Omental fat pad (tissue), 4 donors: Measurements from ENCODE around the gene CTNND2. TPM values are rescaled to one million over a fixed set of nuclear protein-coding genes. Genes with fewer than 3 reads are reported as not detected.
"Not testable (repeated sequence)": the region's sequence is repeated elsewhere in the genome, so short reads cannot be mapped to it uniquely, and the experiment has no call there.

Experiments used
- ATAC-seq: fragments of 150-250 bp; one replicate; pipeline ENCODE4 v1.9.1; 2016; ENCODE audit warnings: mild to moderate bottlenecking, moderate library complexity; ENCODE audit not compliant: low FRiP score
- DNase-seq: peaks from one replicate; pipeline ENCODE4 v3.0.0-alpha.2; 2019; ENCODE audit warnings: low spot score
- total RNA-seq, 4 donors: library from RNA; depleted of rRNA; stranded (reverse); fragments of >200 nt; gene quantifications; one replicate each; pipeline ENCODE4 v1.1.0, GENCODE V29; 2016
- TF ChIP-seq, protein P1 (sequence below), 3 donors: fragments of 450-650 bp; IDR thresholded peaks; one replicate each; pipeline ENCODE4 v1.5.1; 2016 to 2017; ENCODE audit warnings: antibody characterized with exemption in 3 of 3, mild to moderate bottlenecking in 3 of 3, moderate library complexity in 2 of 3

The CTNND2 gene
- total RNA-seq, 4 donors from 2014 or later, result 0.16 to 1.3 (median 0.64) TPM

DNA sequence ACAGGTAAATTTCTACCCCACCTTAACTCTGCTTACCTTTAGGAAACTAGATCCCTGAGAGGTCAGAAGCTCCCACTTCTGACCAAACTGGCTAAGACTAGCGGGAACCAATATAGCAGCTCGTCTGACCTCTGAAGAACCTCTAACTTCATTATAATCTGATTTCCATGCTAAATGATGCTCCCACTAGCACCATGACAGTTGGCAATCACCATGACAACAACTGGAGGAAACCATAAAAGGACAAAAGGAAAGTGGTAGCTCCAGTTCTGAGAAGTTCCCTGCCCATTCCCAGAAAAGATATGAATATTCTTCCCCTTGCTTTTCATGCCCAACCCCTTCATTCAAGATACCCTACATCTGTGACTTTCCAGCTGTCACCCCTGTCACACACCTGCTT is 483.3 kb downstream of the CTNND2 start:
- ATAC-seq (no peak), DNase-seq (no peak)
- TF ChIP-seq, protein P1, sequence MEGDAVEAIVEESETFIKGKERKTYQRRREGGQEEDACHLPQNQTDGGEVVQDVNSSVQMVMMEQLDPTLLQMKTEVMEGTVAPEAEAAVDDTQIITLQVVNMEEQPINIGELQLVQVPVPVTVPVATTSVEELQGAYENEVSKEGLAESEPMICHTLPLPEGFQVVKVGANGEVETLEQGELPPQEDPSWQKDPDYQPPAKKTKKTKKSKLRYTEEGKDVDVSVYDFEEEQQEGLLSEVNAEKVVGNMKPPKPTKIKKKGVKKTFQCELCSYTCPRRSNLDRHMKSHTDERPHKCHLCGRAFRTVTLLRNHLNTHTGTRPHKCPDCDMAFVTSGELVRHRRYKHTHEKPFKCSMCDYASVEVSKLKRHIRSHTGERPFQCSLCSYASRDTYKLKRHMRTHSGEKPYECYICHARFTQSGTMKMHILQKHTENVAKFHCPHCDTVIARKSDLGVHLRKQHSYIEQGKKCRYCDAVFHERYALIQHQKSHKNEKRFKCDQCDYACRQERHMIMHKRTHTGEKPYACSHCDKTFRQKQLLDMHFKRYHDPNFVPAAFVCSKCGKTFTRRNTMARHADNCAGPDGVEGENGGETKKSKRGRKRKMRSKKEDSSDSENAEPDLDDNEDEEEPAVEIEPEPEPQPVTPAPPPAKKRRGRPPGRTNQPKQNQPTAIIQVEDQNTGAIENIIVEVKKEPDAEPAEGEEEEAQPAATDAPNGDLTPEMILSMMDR (IDR thresholded peaks at IDR 0.05), result no peak

DNA sequence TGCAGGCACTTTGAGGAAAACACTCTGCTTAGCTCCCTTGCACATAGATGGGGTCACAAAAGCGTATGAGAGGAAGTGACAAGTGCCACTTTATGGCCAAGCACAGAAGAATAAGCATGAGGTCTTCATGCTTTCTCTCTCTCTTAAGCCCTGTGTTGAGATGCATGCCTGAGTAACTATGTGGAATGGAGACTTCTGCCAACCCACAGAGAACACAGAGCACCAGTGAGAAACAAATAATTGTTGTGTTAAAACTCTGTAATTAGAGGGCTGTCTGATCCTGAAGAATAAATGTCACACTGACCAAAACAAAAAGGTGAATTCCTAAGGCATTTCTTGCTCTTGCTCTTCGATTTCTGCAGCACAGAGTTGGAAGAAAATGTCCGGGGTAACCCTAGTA is 488.5 kb downstream of the CTNND2 start:
- DNase-seq (no peak), ATAC-seq (no peak)
- TF ChIP-seq, protein P1 (IDR thresholded peaks at IDR 0.05), result no peak

DNA sequence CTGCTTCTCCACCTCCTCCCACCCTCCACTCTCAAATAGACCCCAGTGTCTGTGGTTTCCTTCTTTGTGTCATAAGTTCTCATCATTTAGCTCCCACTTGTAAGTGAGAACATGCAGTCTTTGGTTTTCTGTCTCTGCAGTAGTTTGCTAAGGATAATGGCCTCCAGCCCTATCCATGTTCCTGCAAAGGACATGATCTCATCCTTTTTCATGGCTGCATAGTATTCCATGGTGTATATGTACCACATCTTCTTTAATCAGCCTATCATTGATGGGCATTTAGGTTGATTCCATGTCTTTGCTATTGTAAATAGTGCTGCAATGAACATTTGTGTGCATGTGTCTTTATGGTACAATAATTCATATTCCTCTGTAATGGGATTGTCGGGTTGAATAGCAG is 489.5 kb downstream of the CTNND2 start:
- not testable (repeated sequence) for ATAC-seq, DNase-seq

DNA sequence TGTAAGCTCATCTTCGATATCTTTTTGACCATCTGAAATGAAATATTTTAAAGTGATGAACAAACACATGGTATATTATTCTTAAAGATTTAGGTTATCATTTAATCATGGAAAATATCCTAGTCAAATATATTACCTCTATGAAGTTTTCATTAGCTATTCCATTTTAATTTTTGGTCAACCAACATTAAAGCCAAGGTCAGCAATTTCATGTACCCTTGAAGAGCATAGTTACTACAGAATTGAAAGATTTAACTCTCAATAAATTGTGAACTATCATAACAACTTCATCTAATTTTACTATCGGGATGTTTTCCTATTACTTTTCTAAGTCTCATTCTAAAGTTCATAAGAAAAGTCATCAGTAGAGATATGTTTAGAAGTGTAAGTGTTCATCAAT is 492.6 kb downstream of the CTNND2 start:
- DNase-seq (no peak), ATAC-seq (no peak)
- TF ChIP-seq, protein P1 (IDR thresholded peaks at IDR 0.05), result no peak

DNA sequence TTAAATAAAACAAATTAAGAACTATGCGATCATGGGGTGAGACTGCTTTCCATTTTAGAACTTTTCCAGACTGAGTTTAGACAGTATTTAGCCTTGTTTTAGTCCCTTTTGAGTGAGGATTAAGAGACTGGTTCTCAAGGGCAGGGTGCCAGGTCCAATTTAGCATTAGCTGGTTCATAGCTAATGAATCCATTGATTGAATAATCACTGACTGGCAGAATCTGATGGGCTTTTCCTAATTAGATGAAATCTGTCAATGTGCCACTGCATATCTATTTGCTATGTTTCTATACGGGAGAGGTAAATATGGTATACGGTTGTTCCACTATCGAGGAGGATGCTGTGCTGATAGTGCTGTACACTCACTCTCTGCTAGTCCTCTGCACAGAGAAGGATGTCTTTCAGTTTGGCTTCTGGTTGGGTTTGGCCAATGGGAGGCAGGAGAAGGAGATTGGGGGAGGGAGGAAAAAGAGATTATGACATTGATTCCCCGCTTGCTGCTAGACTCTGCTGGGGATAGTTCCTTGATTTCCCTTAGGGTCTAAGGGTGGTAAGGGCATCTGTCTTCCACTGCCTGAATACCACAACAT is 496.6 kb downstream of the CTNND2 start:
- TF ChIP-seq, protein P1 (IDR thresholded peaks at IDR 0.05), result no peak
- ATAC-seq, result no peak
- DNase-seq, result no peak

DNA sequence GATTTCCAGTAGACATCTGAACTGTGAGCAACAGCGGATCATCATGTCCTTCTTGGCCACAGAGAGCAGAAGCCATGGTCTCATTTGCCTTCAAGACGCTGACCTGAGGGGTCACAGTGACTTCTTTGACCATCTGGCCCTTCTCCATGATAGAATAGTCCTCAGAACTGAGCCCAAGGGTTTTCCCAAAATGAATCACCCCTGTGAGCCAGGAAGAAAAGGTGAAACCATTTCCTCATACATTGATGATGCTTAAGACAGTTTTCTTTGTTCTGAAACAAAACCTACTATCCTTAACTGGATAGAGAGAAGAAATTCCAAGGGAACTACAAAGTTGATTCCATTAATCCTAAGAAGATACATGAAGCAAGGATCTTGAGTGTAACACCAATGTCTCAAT is 503.9 kb downstream of the CTNND2 start:
- DNase-seq (no peak), ATAC-seq (no peak)
- TF ChIP-seq, protein P1 (IDR thresholded peaks at IDR 0.05), result no peak

DNA sequence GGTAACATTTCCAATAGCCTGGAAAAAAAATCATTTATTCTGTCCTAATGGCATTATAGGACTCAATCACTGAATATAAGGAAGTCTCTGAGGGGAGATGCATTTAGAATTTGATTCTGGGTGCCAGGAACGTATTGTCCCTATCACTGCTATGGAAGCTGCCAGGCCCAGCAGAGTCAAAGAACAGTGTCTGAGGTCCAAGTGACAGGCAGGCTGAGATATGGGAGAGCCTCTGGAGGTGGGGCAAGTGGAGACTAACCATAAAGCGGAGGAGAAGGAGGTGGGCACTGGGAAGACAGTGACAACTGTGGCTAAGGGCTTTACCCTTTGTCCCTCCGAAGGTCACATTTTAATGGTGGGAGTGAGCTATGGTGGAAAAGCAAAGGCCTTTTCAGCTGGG is 505.5 kb downstream of the CTNND2 start:
- no peak for DNase-seq
- ATAC-seq, result no peak
- TF ChIP-seq, protein P1 (IDR thresholded peaks at IDR 0.05), result no peak
